Mucosa of gallbladder (tissue), 1 donor: ENCODE data around the gene MPPED1. TPM values are rescaled to one million over a fixed set of nuclear protein-coding genes. Genes with fewer than 3 reads are reported as not detected.

Source experiments
- DNase-seq: peaks from one replicate; pipeline ENCODE4 v3.0.0-alpha.2; 2020; ENCODE audit warnings: low spot score
- total RNA-seq: library from RNA; stranded (reverse); gene quantifications from one replicate; pipeline ENCODE4 v1.2.1, GENCODE V29; 2021
- donor health status: DM: no; HTN: no; CAD: no.

MPPED1 gene
- total RNA-seq: not detected

- no peak for DNase-seq
Observed at GRCh38 chr22:43411869-43412807, at the start of gene MPPED1. MPPED1 (plus strand) TSS chr22:43412014; CDS start chr22:43424986, 12,972 bp downstream.

DNA sequence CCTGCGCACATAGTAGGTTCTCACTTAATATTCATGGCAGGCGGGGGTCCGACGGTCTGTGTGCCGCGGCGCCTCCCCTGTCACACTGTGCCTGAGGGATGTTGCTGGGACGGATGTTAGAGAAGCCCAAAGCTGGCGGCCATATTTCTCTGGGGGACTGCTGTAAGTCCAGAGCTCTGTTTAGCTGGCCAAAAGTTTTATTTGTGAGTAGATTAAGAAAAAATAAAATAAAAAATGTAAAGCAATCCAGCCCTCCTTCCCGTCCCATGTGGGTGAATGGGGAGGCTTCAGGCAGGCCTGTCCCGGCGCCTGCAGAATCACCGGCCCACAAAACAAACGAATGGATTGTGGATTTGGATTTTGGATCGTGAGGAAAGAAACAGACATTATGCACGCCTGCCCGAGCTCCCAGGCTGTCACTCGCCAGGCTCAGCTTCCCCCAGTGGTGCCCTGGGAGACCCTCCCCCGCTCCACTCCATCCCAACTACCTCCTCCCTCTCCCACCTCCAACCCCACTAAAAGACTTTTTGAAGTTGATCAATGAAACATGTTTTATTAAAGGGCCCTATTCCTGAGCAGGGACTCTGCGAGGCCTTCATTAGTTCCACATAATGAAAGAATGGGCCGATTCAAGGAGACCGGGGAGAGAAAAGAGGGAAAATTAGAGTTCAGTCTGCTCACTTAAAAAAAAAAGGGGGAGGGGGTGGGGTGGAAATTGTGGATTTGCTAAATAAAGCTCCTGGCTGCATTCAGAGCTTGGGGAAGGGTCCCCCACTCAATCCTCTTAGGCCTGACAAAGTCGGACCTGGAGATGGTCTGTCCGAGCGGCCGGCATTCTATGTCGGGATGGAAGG lies 48.3 kb upstream of the MPPED1 start:
- DNase-seq: no peak

DNA sequence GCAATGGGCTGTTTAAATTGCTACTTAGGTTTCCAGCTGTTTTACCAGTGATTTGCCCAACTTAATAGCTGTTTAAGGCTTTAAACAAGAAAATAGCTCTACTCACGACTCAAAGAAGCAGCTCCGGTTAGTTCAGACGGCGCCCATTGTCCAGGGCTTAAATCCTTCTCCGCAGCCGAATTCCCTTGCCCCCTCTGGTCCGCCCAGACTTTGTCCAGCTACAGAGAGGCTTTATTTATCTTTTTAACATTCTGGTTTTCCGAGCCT lies 47.7 kb upstream of the MPPED1 start:
- DNase-seq: no peak

DNA sequence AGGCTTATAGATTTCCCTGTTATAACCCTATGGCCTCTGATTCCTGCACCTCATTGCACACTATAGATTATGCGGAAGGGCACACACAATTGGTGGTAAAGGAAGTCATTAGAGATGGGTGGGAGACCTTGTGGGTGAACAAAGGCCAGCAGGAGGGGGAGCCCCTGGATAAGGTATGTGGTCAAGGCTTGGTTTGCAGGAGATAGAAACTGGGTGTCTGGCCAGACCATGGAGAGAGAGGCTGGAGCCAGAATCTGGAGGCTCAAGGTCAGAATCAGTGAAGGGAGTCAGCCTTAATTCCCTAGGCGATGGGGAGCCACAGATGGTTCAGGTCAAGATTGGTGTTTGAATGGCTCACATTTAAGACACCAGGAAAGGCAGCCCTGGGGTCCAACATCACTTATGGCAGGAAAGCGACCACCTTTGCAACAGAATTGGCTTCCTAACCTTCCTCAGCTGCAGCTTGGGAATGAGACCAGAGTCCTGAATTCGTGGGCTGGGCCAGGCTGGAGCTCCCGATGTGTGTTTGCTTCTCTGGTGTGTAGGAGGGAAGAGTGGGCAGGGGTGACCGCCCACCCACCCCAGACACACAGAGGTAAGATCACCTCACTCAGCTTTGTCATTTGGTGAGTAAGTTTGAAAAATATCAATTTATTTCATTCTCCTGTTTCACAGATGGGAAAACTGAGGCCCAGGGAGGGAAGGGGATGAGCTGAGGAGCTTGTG lies 45.9 kb upstream of the MPPED1 start:
- no peak for DNase-seq

DNA sequence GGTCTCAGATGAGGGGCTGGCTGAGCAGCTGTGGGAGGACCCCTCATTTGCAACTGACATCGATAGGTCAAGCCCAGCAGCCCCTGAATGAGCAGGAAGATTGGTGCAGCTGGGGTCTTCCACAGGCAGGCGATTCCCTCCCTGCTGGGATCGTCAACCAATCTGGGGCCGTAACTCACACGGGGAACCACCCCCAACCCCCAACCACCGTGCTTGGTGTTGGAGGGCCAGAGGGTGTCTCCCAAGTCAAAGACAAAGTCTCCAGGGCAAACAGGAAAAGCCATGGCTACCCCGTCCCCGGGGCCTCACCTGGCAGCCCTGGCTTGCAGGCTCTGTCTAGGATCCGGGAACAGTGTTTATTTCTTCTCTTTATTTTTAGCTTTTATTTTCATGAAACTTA lies 41.8 kb upstream of the MPPED1 start:
- no peak for DNase-seq

GRCh38 chr22:43375951-43376455 lies 35.8 kb upstream of the MPPED1 start:
- no peak for DNase-seq

DNA sequence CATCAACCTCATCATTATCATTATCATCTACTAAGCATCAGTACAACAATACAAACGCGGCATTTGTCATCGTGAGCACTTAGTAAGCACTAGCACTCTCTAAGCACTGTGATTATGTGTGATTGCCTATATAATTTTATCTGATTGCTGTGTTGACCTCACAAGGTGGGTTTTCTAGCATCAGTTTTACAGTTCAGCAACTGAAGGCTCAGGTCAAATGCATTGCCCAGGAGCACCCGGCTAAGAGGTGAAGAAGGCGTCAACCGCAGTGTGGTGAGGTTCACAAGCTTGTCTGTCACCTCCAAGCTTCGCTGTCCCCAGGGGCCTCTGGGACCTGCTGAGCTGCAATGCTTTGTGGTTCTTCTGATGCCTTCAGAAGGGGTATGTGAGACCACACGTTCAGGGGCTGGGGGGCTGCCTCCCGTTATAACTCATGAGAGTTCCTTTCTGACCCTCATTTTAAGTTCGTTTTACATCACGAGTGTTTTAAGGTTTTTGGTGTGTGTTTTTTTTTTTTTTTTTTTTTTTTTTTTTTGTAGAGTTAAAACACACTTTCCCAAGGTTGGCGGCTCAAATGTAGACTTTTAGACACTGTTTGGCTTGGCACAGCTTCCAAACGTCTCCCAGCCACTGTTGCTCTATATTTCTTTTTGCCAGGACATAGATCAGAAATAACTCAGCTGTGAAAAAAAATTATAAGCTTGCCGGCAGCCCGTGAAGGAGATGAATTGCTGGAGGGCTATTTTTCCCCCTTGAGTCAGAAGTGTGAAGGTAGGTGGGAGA lies 34.9 kb upstream of the MPPED1 start:
- no peak for DNase-seq

GRCh38 chr22:43377548-43377895 lies 34.3 kb upstream of the MPPED1 start:
- no peak for DNase-seq

DNA sequence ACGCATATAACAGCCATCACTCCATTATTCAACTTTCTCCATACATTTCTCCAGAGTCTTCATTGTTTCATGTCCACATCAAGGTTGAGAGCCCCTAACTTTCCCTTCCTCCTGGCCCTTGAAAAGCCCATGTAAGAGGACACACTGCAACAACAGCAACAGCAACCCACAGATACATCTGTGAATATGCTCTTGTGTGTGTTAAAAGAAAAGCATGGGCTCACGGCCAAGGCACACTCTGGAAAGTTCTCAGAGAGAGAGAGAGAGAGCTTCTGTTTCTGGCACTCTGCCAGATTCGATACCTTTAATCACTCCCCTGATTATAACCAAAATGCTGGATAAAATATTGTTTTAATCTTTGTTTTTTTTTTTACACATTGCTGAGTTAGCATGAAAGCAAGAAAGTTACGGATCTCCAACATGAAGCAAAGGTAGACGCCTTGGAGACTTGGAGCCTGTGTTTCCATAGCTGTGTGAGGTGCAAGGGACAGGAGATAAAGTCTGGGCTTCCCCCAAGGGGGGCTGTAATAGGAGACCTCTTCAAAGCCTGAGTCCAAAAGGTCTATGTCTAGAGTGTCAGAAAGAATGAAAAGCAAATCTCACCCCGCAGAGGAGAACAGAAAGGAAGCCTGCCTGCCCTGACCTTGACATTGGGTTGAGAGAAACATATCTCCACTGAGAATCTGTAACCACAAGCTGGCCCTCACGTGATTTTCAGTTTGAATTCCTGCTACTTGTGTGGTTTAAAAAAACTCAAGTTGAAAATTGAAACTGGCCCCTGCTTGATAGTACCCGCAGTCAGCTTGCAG lies 33.7 kb upstream of the MPPED1 start:
- peak; percentile 21 for DNase-seq

GRCh38 chr22:43381693-43382092 lies 30.1 kb upstream of the MPPED1 start:
- DNase-seq: no peak

DNA sequence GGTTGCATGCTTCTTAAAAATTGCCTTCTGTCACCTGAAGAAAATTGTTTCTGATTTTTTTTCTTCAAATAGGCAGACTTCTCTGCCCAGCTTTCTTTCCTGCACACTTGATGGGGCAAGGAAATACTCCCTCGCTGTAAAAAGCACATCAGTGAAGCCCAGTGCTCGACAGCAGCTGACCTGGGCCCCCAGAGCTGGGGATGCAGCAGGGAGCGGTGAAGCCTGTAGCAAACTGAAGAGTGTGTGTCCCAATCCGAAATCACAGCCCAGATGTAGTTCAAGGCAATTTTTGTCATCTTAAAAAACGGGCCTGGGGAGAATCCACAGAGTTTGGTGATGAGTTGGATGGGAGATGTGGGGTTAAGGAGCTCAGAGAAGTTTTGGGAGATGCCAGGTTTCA lies 27.0 kb upstream of the MPPED1 start:
- DNase-seq: no peak

- DNase-seq: peak; percentile 81
Observed at GRCh38 chr22:43385770-43386641, 25.8 kb upstream of the MPPED1 start.

DNA sequence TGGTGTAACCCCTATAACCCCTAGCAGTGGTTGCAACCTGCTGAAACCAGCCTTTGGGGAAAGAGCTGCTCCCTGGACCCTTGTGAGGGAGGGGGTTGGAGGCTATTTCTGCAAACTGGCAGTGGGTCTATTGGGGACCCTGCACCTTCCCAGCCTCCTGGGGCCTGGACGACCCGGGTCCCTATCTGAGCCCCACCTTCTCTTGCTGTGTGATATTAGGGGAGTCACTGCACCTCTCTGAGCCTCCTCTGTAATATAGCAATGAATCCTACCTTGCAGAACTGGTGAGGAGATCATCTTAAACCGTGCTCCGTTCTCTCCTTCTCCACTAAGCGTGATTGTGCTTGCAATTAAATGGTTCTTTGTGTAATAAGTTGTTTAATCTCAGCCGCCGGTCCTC lies 24.0 kb upstream of the MPPED1 start:
- no peak for DNase-seq

- peak; percentile 72 for DNase-seq
Observed at GRCh38 chr22:43388420-43388851, 23.4 kb upstream of the MPPED1 start.

GRCh38 chr22:43389227-43389836 lies 22.5 kb upstream of the MPPED1 start:
- no peak for DNase-seq

- DNase-seq: no peak
Observed at GRCh38 chr22:43390166-43390565, 21.6 kb upstream of the MPPED1 start.

DNA sequence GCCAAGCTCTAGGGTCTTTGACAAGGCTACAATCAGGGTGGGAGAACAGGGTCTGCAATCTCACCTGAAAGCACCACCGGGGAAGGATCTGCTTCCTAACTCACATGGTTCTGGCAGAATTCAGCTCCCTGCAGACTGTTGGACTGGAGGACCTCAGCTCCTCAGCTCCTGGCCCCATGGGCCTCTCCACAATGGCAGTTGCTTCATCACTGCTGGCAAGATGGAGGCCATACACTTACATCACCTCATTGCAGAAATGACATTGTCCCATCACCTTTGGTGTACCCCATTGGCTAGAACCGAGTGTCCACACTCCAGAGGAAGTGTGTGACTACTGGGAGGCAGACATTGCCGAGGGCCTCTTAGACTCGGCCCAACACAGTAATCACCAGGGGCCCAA lies 20.9 kb upstream of the MPPED1 start:
- DNase-seq: no peak

- no peak for DNase-seq
Observed at GRCh38 chr22:43391306-43391705, 20.5 kb upstream of the MPPED1 start.

DNA sequence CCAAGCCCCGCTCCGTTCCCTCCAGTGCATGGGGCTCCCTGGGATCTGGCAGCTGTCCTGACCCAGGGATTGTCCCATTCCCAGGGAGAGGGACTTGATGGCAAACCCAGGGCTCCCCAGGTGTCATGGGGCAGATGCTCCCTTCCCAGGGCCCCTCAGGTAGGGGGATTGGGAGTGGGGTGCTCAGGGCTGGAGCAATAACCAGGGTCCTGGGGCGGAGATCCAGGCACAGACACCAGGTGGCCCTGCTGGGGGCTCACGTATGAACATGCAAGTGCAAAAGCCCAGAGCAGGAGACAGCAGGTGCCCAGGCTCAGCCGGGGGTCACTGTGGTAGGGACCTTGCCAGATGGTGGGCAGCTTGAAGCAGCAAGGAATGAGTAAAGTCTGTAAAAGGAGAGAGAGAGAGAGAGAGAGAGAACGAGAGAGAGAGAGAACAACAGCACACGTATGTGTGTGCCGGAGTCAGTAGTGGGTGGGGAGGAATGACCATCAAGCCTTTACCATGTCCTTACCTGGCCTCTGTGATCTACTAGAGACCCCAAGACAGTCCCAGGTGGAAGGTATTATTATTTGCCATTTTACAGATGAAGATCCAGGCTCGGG lies 19.3 kb upstream of the MPPED1 start:
- no peak for DNase-seq
